SIG-M5 treated with dmso at 0.1 percent for 504 hours (cell line): ENCODE measurements around the gene TRIP12.
A peak's percentile ranks its signal among the peaks of the same experiment; 100 is the strongest.

Experiments
- DNase-seq: peaks from one replicate; lab custom pipeline; 2025; ENCODE audit not compliant: unreplicated experiment; lab: John Stamatoyannopoulos, UW

The TRIP12 gene

GRCh38 chr2:229725716-229726574 is 195.9 kb downstream of the TRIP12 start:
- DNase-seq, result no peak

DNA sequence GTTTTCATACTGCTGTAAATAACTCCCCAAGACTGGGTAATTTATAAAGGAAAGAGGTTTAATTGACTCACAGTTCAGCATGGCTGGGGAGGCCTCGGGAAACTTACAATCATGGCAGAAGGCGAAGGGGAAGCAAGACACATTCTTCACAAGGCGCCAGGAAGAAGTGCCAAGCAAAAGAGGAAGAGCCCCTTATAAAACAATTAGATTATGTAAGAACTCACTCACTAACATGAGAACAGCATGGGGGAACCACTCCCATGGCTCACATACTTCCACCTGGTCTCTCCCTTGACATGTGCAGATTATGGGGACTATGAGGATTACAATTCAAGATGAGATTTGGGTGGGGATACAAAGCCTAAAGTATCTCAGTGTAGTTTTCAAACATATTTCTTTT is 198.6 kb downstream of the TRIP12 start:
- DNase-seq, result peak; percentile 71

- no peak for DNase-seq
Measured at GRCh38 chr2:229719926-229720647, 201.7 kb downstream of the TRIP12 start.

- DNase-seq, result no peak
Measured at GRCh38 chr2:229718057-229718456, 203.8 kb downstream of the TRIP12 start.

DNA sequence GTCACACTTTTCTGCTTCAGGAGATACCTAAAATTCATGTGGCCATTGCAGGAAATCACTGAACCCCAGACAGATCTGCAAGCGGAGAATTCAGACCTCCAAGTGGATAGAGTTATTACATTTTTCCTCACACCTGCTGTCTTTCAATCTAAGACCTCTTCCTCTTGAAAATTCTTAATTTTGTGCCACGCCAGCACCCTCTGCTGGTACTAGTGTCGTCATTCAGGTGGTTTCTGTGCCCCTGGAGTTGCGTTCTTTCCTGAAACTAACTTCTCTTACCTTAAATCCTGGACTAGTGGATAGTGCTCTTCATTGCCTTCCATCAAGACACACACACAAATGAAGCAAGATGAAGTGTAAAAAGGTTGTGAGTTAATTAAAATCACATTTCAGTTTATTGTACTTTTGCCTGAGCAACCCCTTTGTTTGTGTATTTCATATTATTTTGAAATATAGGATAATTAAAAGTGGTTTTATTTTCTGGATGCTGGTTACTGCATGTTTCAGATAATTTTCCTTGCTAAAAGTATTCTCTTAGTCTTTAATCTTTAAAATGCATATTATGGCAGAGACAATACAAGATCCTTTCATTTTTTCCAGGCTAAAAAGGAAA is 205.8 kb downstream of the TRIP12 start:
- peak; percentile 60 for DNase-seq

DNA sequence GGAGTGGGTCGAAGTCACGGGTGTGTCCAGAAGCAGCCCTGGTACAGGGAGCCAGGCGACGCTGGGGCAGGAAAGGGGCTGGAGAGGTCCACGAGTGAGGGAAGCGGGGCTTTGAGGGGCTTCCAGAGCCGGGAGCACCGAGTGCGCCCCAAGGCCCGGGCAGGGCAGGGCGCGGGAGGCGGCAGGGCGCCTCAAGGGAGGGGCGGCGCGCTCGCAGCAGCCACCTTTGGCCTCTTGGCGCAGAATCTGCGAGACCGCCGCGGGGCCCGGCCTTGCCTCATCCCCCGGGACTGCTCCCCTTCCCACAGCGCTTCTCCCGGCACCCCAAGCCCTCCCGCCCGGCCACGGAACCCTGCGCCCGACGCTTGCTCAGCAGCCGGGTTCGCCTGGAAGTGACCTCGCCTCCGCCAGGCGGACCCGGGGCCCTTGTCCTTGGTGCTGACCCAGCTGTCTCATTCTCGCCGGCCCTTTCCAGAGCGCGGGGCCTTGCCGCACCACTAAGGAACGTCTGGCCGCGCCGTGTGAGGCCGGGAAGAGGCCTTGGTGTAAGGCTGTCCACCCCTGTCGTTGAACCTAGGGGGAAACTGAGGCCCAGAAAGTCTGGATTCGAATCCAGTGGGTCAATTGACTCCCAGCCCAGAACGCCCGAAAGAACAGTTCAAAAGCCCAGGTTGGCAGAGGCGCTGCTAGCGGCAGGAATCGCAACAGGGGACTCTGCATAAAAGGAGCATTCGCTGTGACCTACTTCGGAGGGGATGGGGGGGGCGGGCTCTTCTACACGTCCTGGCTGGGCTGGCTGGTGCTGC is 206.9 kb downstream of the TRIP12 start:
- peak; percentile 29 for DNase-seq

DNA sequence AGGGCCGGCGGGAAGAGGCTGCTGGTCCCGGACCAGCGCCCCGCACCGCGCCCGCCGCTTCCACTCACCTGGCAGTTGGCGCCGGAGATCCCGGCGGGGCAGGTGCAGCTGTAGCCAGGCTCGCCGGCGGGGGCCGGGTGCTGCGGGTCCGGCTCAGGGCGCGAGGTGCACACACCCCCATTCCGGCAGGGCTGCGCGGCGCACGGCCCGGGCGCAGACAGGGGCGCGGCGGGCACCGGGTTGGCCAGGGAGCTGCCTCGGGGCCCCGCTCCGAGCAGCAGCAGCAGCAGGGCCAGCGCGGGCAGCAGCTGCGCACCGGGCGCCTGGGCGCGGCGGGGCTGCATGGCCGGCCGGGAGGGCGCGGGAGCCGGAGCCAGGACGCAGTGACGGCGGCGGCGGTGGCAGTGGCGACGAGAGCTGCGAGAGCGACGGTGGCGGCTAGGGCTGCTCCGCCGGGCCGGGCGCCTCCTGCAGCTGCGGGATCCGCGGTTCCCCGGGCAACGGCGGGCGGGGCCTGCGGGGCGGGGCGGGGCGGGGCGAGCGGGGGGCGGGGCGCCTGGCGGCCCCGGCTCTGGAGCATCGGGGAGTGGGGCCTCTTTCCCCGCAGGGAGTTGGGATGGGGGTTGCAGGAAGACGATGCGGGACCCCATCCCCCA is 207.6 kb downstream of the TRIP12 start, which contains the start of gene DNER:
DNER (minus strand) TSS at position 476 of the 656 bp plus-strand sequence; CDS start at position 344, 132 bp downstream.
- DNase-seq, result peak; percentile 48
